HepG2 (cell line): ENCODE results near the gene FAM167B. TPM values are rescaled to one million over a fixed set of nuclear protein-coding genes. Genes with fewer than 3 reads are reported as not detected.

Experiments used
- ATAC-seq: fragments of 200-7000 bp; cut with Tn5 transposase; 3 replicates; pipeline ENCODE4 v1.9.1; 2020; ENCODE audit warnings: mild to moderate bottlenecking, moderate library complexity
- BruUV-seq: library from RNA; stranded (reverse); fragments of 400-500 nt; replicated peaks from 2 replicates; lab custom pipeline; 2021; lab: Mats Ljungman, UMichigan
- CTCF ChIA-PET: fragments of 300-600 bp; formaldehyde crosslinking; extraction: SDS; loops from one replicate; lab custom pipeline; 2021; ENCODE audit warnings: low total read pairs, inconsistent platforms, low intra/inter-chr PET ratio; lab: Yijun Ruan, JAX
- POLR2A ChIA-PET: fragments of 350-600 bp; sonication (Branson Sonifier 250); formaldehyde crosslinking; loops from one replicate; lab custom pipeline; 2020; ENCODE audit warnings: antibody characterized with exemption, inconsistent platforms; lab: Yijun Ruan, JAX
- DNase-seq: peaks from one replicate; pipeline ENCODE4 v3.0.0-alpha.2; 2015; ENCODE audit warnings: low spot score
- FAIRE-seq: peaks from 3 replicates; lab custom pipeline; 2011; peaks lifted over from hg19 to GRCh38; lab: Jason Lieb, UNC
- H2AFZ ChIP-seq: one replicate; pipeline ENCODE4 v1.6.1; 2011; ENCODE audit warnings: low read length, inconsistent platforms
- H3K27ac ChIP-seq: fragments of 300-600 bp; 3 replicates; pipeline ENCODE4 v1.8.0; 2011; ENCODE audit warnings: mixed run types, mild to moderate bottlenecking, mixed read lengths, low read length, inconsistent platforms; ENCODE audit not compliant: insufficient read depth; ENCODE audit errors: extremely low read length
- H3K27me3 ChIP-seq, 2 experiments: fragments of 200-600 bp in 1 of 2; 2 replicates in 1 of 2; 3 replicates in 1 of 2; pipeline versions ENCODE4 v1.6.0 to v1.8.0; 2011; ENCODE audit warnings: low read length in 2 of 2, mild to moderate bottlenecking in 2 of 2, moderate library complexity in 2 of 2, inconsistent platforms in 1 of 2; ENCODE audit not compliant: insufficient read depth in 2 of 2, control insufficient read depth in 1 of 2
- H3K36me3 ChIP-seq, 2 experiments: fragments of 200-600 bp in 1 of 2; replicated peaks in 1 of 2; 2 replicates in 1 of 2; 3 replicates in 1 of 2; pipeline versions ENCODE4 v1.5.1 to v1.8.0; 2011; ENCODE audit warnings: low read length in 2 of 2, inconsistent platforms in 1 of 2; ENCODE audit not compliant: insufficient read depth in 2 of 2, control insufficient read depth in 1 of 2
- H3K4me1 ChIP-seq: 2 replicates; pipeline ENCODE4 v1.5.1; 2012; ENCODE audit warnings: low read length, inconsistent platforms; ENCODE audit not compliant: insufficient read depth
- H3K4me2 ChIP-seq: 2 replicates; pipeline ENCODE4 v1.6.0; 2011; ENCODE audit warnings: low read depth, low read length, inconsistent platforms
- H3K4me3 ChIP-seq, 3 experiments: fragments of 200-600 bp in 1 of 3; sonication (generic), shearing (Covaris generic) in 1 of 3; replicated peaks in 1 of 3; 2 replicates each; pipeline ENCODE4 v1.5.1; 2011 to 2016; ENCODE audit warnings: low read length in 3 of 3, inconsistent platforms in 2 of 3, low read depth in 2 of 3, mild to moderate bottlenecking in 2 of 3, control low read depth in 1 of 3, mixed read lengths in 1 of 3; ENCODE audit not compliant: insufficient read depth in 1 of 3
- H3K79me2 ChIP-seq: one replicate; pipeline ENCODE4 v1.6.1; 2011; ENCODE audit warnings: low read length, inconsistent platforms; ENCODE audit not compliant: insufficient read depth
- H3K9ac ChIP-seq: 2 replicates; pipeline ENCODE4 v1.6.0; 2011; ENCODE audit warnings: mild to moderate bottlenecking, low read depth, low read length, inconsistent platforms; ENCODE audit not compliant: insufficient read depth
- H3K9me3 ChIP-seq: 2 replicates; pipeline ENCODE4 v1.5.1; 2012; ENCODE audit warnings: mild to moderate bottlenecking, low read length
- H4K20me1 ChIP-seq: 2 replicates; pipeline ENCODE4 v1.6.0; 2011; ENCODE audit warnings: inconsistent platforms, mild to moderate bottlenecking, low read length, moderate library complexity; ENCODE audit not compliant: insufficient read depth
- ARNT2 ChIP-seq: sonication (generic); formaldehyde crosslinking; IDR thresholded peaks from 2 replicates; pipeline ENCODE4 v1.8.0; 2022; ENCODE audit warnings: mild to moderate bottlenecking, low read depth, missing genetic modification reagents, moderate library complexity
- ATF1 ChIP-seq: IDR thresholded peaks from 2 replicates; pipeline ENCODE4 v1.6.1; 2016; ENCODE audit warnings: mild to moderate bottlenecking, control low read depth
- CC2D1A ChIP-seq: sonication (generic); formaldehyde crosslinking; IDR thresholded peaks from 2 replicates; pipeline ENCODE4 v1.8.1; 2023; ENCODE audit warnings: mild to moderate bottlenecking, missing genetic modification reagents
- HMG20B ChIP-seq: conservative IDR thresholded peaks from 2 replicates; pipeline ENCODE4 v1.6.1; 2016; ENCODE audit warnings: missing genetic modification reagents, missing compliant biosample characterization
- KDM6A ChIP-seq: IDR thresholded peaks from 2 replicates; pipeline ENCODE4 v1.6.1; 2016; ENCODE audit warnings: low read depth
- MED13 ChIP-seq: sonication (generic); formaldehyde crosslinking; IDR thresholded peaks from 2 replicates; pipeline ENCODE4 v1.5.0; 2020; ENCODE audit warnings: missing genetic modification reagents
- MEIS2 ChIP-seq: sonication (generic); formaldehyde crosslinking; IDR thresholded peaks from 2 replicates; pipeline ENCODE4 v1.9.0; 2021; ENCODE audit warnings: mild to moderate bottlenecking, missing genetic modification reagents
- NFE2L1 ChIP-seq: sonication (generic); formaldehyde crosslinking; IDR thresholded peaks from 2 replicates; pipeline ENCODE4 v1.4.0; 2020; ENCODE audit warnings: missing genetic modification reagents, mild to moderate bottlenecking, borderline replicate concordance
- NFYB ChIP-seq: sonication (generic); formaldehyde crosslinking; IDR thresholded peaks from 2 replicates; pipeline ENCODE4 v1.4.0; 2020; ENCODE audit warnings: missing genetic modification reagents
- PRPF4 ChIP-seq: fragments of 200-400 bp; formaldehyde crosslinking; IDR thresholded peaks from 2 replicates; pipeline ENCODE4 v1.6.1; 2016; ENCODE audit warnings: low read length, low read depth; ENCODE audit not compliant: poor library complexity, severe bottlenecking
- REXO4 ChIP-seq: sonication (generic); formaldehyde crosslinking; IDR thresholded peaks from 2 replicates; pipeline ENCODE4 v1.8.0; 2022; ENCODE audit warnings: missing genetic modification reagents, mild to moderate bottlenecking, borderline replicate concordance
- SRY ChIP-seq: sonication (generic); formaldehyde crosslinking; IDR thresholded peaks from 2 replicates; pipeline ENCODE4 v1.8.0; 2022; ENCODE audit warnings: mild to moderate bottlenecking, missing genetic modification reagents
- TCF7 ChIP-seq: sonication (generic); IDR thresholded peaks from 2 replicates; pipeline ENCODE4 v1.6.1; 2016; ENCODE audit warnings: antibody characterized with exemption, low read depth
- THAP11 ChIP-seq: IDR thresholded peaks from 2 replicates; pipeline ENCODE4 v1.6.1; 2016; ENCODE audit warnings: missing biosample characterization, missing genetic modification reagents
- ZNF124 ChIP-seq: sonication (generic); formaldehyde crosslinking; IDR thresholded peaks from 2 replicates; pipeline ENCODE4 v1.4.0; 2020; ENCODE audit warnings: missing genetic modification reagents
- ZNF138 ChIP-seq: sonication (generic); formaldehyde crosslinking; IDR thresholded peaks from 2 replicates; pipeline ENCODE4 v1.5.0; 2020; ENCODE audit warnings: mild to moderate bottlenecking, low read depth, missing genetic modification reagents
- ZNF431 ChIP-seq: sonication (generic); formaldehyde crosslinking; IDR thresholded peaks from 2 replicates; pipeline ENCODE4 v1.9.0; 2022; ENCODE audit warnings: missing genetic modification reagents, low read depth, mild to moderate bottlenecking, borderline replicate concordance
- ZNF468 ChIP-seq: sonication (generic); formaldehyde crosslinking; IDR thresholded peaks from 2 replicates; pipeline ENCODE4 v1.8.0; 2022; ENCODE audit warnings: mild to moderate bottlenecking, moderate library complexity, missing genetic modification reagents
- ZNF530 ChIP-seq: sonication (generic); formaldehyde crosslinking; IDR thresholded peaks from 2 replicates; pipeline ENCODE4 v1.5.0; 2020; ENCODE audit warnings: low read depth, mild to moderate bottlenecking, missing genetic modification reagents
- ZNF557 ChIP-seq: sonication (generic); formaldehyde crosslinking; IDR thresholded peaks from 2 replicates; pipeline ENCODE4 v1.4.0; 2020; ENCODE audit warnings: missing genetic modification reagents
- ZNF775 ChIP-seq: sonication (generic); formaldehyde crosslinking; IDR thresholded peaks from 2 replicates; pipeline ENCODE4 v1.4.0; 2020; ENCODE audit warnings: missing genetic modification reagents, mild to moderate bottlenecking, moderate library complexity, borderline replicate concordance
- ZNF792 ChIP-seq: IDR thresholded peaks from 2 replicates; pipeline ENCODE4 v1.6.1; 2016
- WGBS: methylation state at CpG from one replicate; pipeline ENCODE4 v1.1.6; 2017; ENCODE audit warnings: low lambda C conversion rate; 5-methylcytosine and 5-hydroxymethylcytosine counted together
- in situ Hi-C: cut with HindIII; loops from 2 replicates; pipeline ENCODE4 v1.10.0; 2017; ENCODE audit warnings: low pct_unique_long_range_greater_than_20kb; ENCODE audit not compliant: extremely low pct_ligation_motif_present
- intact Hi-C: fragments of 100-400 bp; cut with micrococcal nuclease; formaldehyde crosslinking; loops from one replicate; pipeline ENCODE4 v1.10.0; 2022; ENCODE audit not compliant: unreplicated experiment
- polyA plus RNA-seq, 8 experiments: library from polyadenylated mRNA; depleted of rRNA in 3 of 8; stranded (reverse) in 7 of 8; unstranded in 1 of 8; fragments of >200 nt; fragmentation: Illumina TruSeq in 4 of 8; extraction: Trizol in 4 of 8; gene quantifications; 2 replicates each; pipeline versions ENCODE4 v1.2.1 to v1.2.3, GENCODE V29; 2011 to 2016; ENCODE audit warnings: low read depth in 4 of 8, missing spikeins in 1 of 8, mixed read lengths in 1 of 8; ENCODE audit not compliant: insufficient read depth in 1 of 8
- total RNA-seq, 5 experiments: library from RNA; depleted of rRNA; stranded (reverse); fragments of >200 nt; fragmentation: Illumina TruSeq; extraction: Trizol; gene quantifications; 2 replicates each; pipeline ENCODE4 v1.2.3, GENCODE V29; 2016; ENCODE audit warnings: low read depth in 1 of 5

The FAM167B gene
- total and polyA plus RNA-seq, 2 of the 13 experiments (the other 11 are each of a cell fraction or from before 2014, with no cell fraction given) = 0.15 to 0.70 TPM

DNA sequence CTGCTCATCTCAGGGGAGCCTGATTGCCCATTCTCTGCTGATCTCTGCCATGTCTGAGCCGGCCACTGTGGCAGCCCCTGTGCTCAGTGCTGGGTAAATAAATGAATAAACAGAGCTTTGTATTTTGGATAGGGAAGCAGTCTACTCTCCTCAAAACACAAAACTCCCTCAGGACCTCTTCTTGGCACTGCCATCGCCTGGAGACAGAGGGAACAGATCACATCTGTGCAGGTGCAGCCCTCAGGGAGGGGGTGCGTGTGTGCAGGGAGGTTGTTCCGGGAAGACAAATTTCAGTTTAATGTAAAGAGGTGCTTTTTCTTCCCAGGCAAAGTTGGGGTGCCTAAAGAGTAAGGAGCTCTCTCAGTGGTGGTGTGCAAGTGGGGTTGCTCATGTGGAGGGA, 7.7 kb upstream of the FAM167B start:
- ATAC-seq = no peak
- no peak overlapping the region for H3K4me3 ChIP-seq
- peaks cover 44% of the 10 kb centered on the region for H3K4me1 ChIP-seq
- no peak overlapping the region for H3K4me2 ChIP-seq
- no peaks in the 10 kb centered on the region for H3K79me2 ChIP-seq
- no peaks in the 10 kb centered on the region for H3K27me3 ChIP-seq
- TF ChIP-seq MEIS2 (no peak), KDM6A (CRISPR knock-in tag) (no peak), ZNF124 (CRISPR knock-in tag) (no peak), SRY (CRISPR knock-in tag) (no peak), ZNF530 (CRISPR knock-in tag) (no peak), ZNF557 (CRISPR knock-in tag) (no peak), TCF7 (no peak), REXO4 (CRISPR knock-in tag) (no peak), ATF1 (CRISPR knock-in tag) (no peak), CC2D1A (no peak)
- intact Hi-C loops (no loop called here), in situ Hi-C loops (no loop called here)
- no peak for DNase-seq
- CTCF ChIA-PET = no interaction called here
- H3K9me3 ChIP-seq = no peaks in the 10 kb centered on the region
- no peak overlapping the region for H3K9ac ChIP-seq
- WGBS = 55% methylated on average over 4 of the region's 4 CpGs
- POLR2A ChIA-PET = interaction anchor here (3.2 kb wide), 1 partner anchor 11 kb away, joined by 28 read pairs; the partner anchor contains the start of gene LCK
- no peak overlapping the region for H2AFZ ChIP-seq
- no peaks in the 10 kb centered on the region for H3K36me3 ChIP-seq
- BruUV-seq = no TSS peak
- no peak for FAIRE-seq
- no peaks in the 10 kb centered on the region for H4K20me1 ChIP-seq
- no peak overlapping the region for H3K27ac ChIP-seq

DNA sequence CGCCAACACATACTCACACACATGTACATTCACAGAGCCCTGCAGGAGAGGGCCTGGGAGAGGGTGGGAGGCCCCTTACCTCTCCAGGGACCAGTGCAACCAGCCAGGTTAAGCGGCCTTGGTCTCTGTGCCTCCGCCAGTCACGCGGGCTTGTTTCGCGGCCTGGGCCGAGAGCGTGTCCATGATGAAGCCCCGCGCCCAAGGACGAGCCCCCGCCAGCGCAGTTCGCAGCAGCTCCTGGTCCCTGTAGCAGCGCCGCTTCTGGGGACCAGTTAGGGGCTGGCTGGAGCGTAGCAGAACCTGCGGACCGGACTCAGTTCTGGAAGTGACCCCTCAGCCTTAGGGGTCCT, 7.3 kb upstream of the FAM167B start:
- FAIRE-seq = no peak
- no peaks in the 10 kb centered on the region for H3K79me2 ChIP-seq
- no peak overlapping the region for H3K4me3 ChIP-seq
- H3K4me2 ChIP-seq = no peak overlapping the region
- BruUV-seq = no TSS peak
- ATAC-seq = no peak; the same call in 2 of the 3 replicates
- intact Hi-C loops (no loop called here), in situ Hi-C loops (no loop called here)
- WGBS = 94% methylated on average over 17 of the region's 20 CpGs
- peaks cover 44% of the 10 kb centered on the region for H3K4me1 ChIP-seq
- ChIA-PET POLR2A (interaction anchor here (3.2 kb wide), 1 partner anchor 11 kb away, joined by 28 read pairs; the partner anchor contains the start of gene LCK), CTCF (no interaction called here)
- H3K9me3 ChIP-seq = no peaks in the 10 kb centered on the region
- no peaks in the 10 kb centered on the region for H3K27me3 ChIP-seq
- no peaks in the 10 kb centered on the region for H3K36me3 ChIP-seq
- no peak overlapping the region for H3K9ac ChIP-seq
- H2AFZ ChIP-seq = no peak overlapping the region
- no peak overlapping the region for H3K27ac ChIP-seq
- DNase-seq = no peak
- no peaks in the 10 kb centered on the region for H4K20me1 ChIP-seq
- TF ChIP-seq MED13 (CRISPR knock-in tag) (no peak), ZNF792 (CRISPR knock-in tag) (no peak), ZNF468 (CRISPR knock-in tag) (no peak), ZNF775 (no peak), ZNF138 (no peak), ZNF431 (no peak), HMG20B (CRISPR knock-in tag) (no peak), ARNT2 (CRISPR knock-in tag) (no peak), THAP11 (CRISPR knock-in tag) (no peak), NFE2L1 (CRISPR knock-in tag) (no peak), NFYB (no peak), ZNF124 (CRISPR knock-in tag) (no peak), PRPF4 (no peak)
